Tibial nerve (tissue), 3 donors: ENCODE results near the gene RCOR1.

Experiments used
- CTCF ChIP-seq, 5 experiments: fragments of 200-600 bp in 3 of 5; fragments of 450-650 bp in 2 of 5; sonication (generic) in 3 of 5; IDR thresholded peaks; one replicate each; pipeline ENCODE4 v1.5.1; 2016 to 2019; ENCODE audit warnings: antibody characterized with exemption in 5 of 5, mild to moderate bottlenecking in 3 of 5, moderate library complexity in 2 of 5
- POLR2A ChIP-seq, 2 donors: fragments of 450-650 bp; IDR thresholded peaks; one replicate each; pipeline ENCODE4 v1.6.1; 2017; ENCODE audit warnings: antibody characterized with exemption in 2 of 2, mild to moderate bottlenecking in 2 of 2, moderate library complexity in 2 of 2

- TF ChIP-seq CTCF (IDR thresholded peaks at IDR 0.05): no peak
- TF ChIP-seq POLR2A (IDR thresholded peaks at IDR 0.05): no peak
Observed at GRCh38 chr14:102593825-102594137, 1.3 kb downstream of the RCOR1 start.
